PC-9 (cell line): ENCODE measurements around the gene CFAP97. TPM values are rescaled to one million over a fixed set of nuclear protein-coding genes. Genes with fewer than 3 reads are reported as not detected.
A peak's percentile ranks its signal among the peaks of the same experiment; 100 is the strongest.

Source experiments
- BruUV-seq: library from RNA; stranded (reverse); fragments of 400-500 nt; replicated peaks from 2 replicates; lab custom pipeline; 2021; lab: Mats Ljungman, UMichigan
- CTCF ChIA-PET: fragments of 300-600 bp; sonication (Branson Sonifier 250); formaldehyde crosslinking; loops from one replicate; lab custom pipeline; 2022; ENCODE audit warnings: antibody characterized with exemption; lab: Charles Lee
- POLR2A ChIA-PET: fragments of 300-600 bp; sonication (Branson Sonifier 250); formaldehyde crosslinking; loops from one replicate; lab custom pipeline; 2022; ENCODE audit warnings: antibody characterized with exemption; ENCODE audit not compliant: unreplicated experiment; lab: Charles Lee
- DNase-seq, 2 experiments: peaks; one replicate each; pipeline versions ENCODE4 v3.0.0 to v3.0.0-alpha.2; 2015 to 2022; ENCODE audit warnings: mixed read lengths in 1 of 2
- H2AFZ ChIP-seq: fragments of 200-600 bp; sonication (generic); 2 replicates; pipeline ENCODE4 v1.8.1; 2017; ENCODE audit warnings: antibody characterized with exemption
- H3F3A ChIP-seq: fragments of 200-600 bp; sonication (generic); 2 replicates; pipeline ENCODE4 v1.8.1; 2017; ENCODE audit warnings: antibody characterized with exemption, mild to moderate bottlenecking, low read depth; ENCODE audit not compliant: insufficient read depth
- H3K27ac ChIP-seq: fragments of 200-600 bp; sonication (generic); 2 replicates; pipeline ENCODE4 v1.6.1; 2016; ENCODE audit warnings: mixed run types
- H3K27me3 ChIP-seq: fragments of 200-600 bp; sonication (generic); 2 replicates; pipeline ENCODE4 v1.6.1; 2016; ENCODE audit warnings: low read depth, mixed run types; ENCODE audit not compliant: insufficient read depth
- H3K36me3 ChIP-seq: fragments of 200-600 bp; sonication (generic); 2 replicates; pipeline ENCODE4 v1.6.1; 2016; ENCODE audit warnings: low read depth, mixed run types
- H3K4me1 ChIP-seq: fragments of 200-600 bp; sonication (generic); replicated peaks from 2 replicates; pipeline ENCODE4 v1.6.1; 2016; ENCODE audit warnings: mixed run types; ENCODE audit not compliant: insufficient read depth
- H3K4me2 ChIP-seq: fragments of 200-600 bp; sonication (generic); 2 replicates; pipeline ENCODE4 v1.6.1; 2017; ENCODE audit warnings: mixed run types
- H3K4me3 ChIP-seq: fragments of 200-600 bp; sonication (generic); 2 replicates; pipeline ENCODE4 v1.6.1; 2016; ENCODE audit warnings: mixed run types
- H3K79me2 ChIP-seq: fragments of 200-600 bp; sonication (generic); 2 replicates; pipeline ENCODE4 v1.6.1; 2017; ENCODE audit warnings: low read depth, mixed run types
- H3K9me2 ChIP-seq: fragments of 200-600 bp; sonication (generic); 2 replicates; pipeline ENCODE4 v1.8.1; 2017; ENCODE audit warnings: mild to moderate bottlenecking; ENCODE audit not compliant: insufficient read depth
- H3K9me3 ChIP-seq: fragments of 200-600 bp; sonication (generic); 2 replicates; pipeline ENCODE4 v1.8.1; 2016; ENCODE audit warnings: low read depth; ENCODE audit not compliant: insufficient read depth
- H4K20me1 ChIP-seq: fragments of 200-600 bp; sonication (generic); 2 replicates; pipeline ENCODE4 v1.8.1; 2017; ENCODE audit not compliant: insufficient read depth
- EZH2 ChIP-seq: fragments of 200-600 bp; sonication (generic); IDR thresholded peaks from 2 replicates; pipeline ENCODE4 v1.8.0; 2017; ENCODE audit warnings: antibody characterized with exemption, low read depth
- intact Hi-C: fragments of 100-400 bp; cut with micrococcal nuclease; formaldehyde crosslinking; loops from one replicate; pipeline ENCODE4 v1.10.0; 2022; ENCODE audit not compliant: unreplicated experiment
- total RNA-seq: library from RNA; stranded (reverse); gene quantifications from 2 replicates; pipeline ENCODE4 v1.2.3, GENCODE V29; 2021
- TF ChIP-seq, protein P1 (sequence below): fragments of 200-600 bp; sonication (generic); conservative IDR thresholded peaks from 2 replicates; pipeline ENCODE4 v1.6.1; 2017; ENCODE audit warnings: mixed run types, antibody characterized with exemption, mild to moderate bottlenecking, moderate library complexity

CFAP97 gene
- total RNA-seq, 1 experiment from 2014 or later = 48.2 TPM

DNA sequence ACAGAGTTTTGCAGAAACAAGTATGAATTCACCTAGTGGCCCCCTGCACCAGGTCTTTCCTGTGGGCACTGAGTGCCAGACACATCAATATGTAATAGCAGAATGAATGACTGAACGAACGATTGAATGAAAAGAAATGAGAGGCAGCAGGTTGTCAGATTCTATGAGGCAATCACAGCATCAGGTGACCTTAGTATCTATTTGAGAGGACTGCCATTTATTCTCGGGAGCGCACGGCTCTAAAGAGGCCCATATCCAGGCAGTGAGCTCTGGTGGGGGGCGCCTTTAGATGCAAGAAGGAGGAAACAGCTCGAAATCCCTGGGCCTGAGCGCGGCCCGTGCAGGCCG is 61.3 kb downstream of the CFAP97 start:
- Histone ChIP-seq H2AFZ (peak overlapping the region; percentile 92), H3K79me2 (peaks cover 5% of the 10 kb centered on the region; the same call in 1 of the 2 replicates), H4K20me1 (no peaks in the 10 kb centered on the region), H3K9me3 (no peaks in the 10 kb centered on the region), H3K36me3 (no peaks in the 10 kb centered on the region), H3K4me3 (peak overlapping the region; percentile 71), H3F3A (no peaks in the 10 kb centered on the region), H3K27ac (no peak overlapping the region), H3K27me3 (no peaks in the 10 kb centered on the region), H3K4me1 (peaks cover 8% of the 10 kb centered on the region; the same call in 1 of the 2 replicates), H3K9me2 (no peaks in the 10 kb centered on the region), H3K4me2 (peak overlapping the region; percentile 81)
- TF ChIP-seq, protein P1, sequence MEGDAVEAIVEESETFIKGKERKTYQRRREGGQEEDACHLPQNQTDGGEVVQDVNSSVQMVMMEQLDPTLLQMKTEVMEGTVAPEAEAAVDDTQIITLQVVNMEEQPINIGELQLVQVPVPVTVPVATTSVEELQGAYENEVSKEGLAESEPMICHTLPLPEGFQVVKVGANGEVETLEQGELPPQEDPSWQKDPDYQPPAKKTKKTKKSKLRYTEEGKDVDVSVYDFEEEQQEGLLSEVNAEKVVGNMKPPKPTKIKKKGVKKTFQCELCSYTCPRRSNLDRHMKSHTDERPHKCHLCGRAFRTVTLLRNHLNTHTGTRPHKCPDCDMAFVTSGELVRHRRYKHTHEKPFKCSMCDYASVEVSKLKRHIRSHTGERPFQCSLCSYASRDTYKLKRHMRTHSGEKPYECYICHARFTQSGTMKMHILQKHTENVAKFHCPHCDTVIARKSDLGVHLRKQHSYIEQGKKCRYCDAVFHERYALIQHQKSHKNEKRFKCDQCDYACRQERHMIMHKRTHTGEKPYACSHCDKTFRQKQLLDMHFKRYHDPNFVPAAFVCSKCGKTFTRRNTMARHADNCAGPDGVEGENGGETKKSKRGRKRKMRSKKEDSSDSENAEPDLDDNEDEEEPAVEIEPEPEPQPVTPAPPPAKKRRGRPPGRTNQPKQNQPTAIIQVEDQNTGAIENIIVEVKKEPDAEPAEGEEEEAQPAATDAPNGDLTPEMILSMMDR = no peak
- no peak for TF ChIP-seq EZH2
- ChIA-PET CTCF (interaction anchor here (0.5 to 0.8 kb wide), 2 partner anchors 8 to 289 kb away, joined by 5 to 6 read pairs; no protein-coding TSS in a partner anchor), POLR2A (interaction anchor here (0.5 to 1.1 kb wide), 3 partner anchors 30 to 329 kb away, joined by 3 to 6 read pairs (median 3); no protein-coding TSS in a partner anchor)
- DNase-seq = no peak
- BruUV-seq = no TSS peak
- intact Hi-C loops = loop anchor here (10.0 kb wide), 1 partner anchor 892 kb away; no protein-coding TSS in a partner anchor

DNA sequence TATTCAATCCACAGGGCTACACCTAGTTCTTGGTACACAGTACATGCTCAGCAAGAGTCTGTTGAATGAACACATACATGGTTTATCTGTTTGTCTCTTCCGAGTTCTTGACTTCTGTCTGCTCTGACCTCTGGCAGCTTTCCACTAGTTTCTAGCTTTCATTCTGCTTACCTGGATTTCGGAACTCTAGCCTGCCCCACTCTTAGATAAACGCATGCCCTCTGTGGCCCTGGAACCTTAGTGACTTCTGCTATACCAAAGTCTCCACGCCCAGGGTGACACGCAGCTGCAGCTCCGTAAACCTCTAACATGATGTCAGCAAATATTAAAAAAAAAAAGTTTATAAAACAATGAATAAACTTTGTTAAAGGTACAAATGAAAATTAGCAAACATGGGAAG is 62.0 kb downstream of the CFAP97 start:
- peaks cover 8% of the 10 kb centered on the region; the same call in 1 of the 2 replicates for H3K4me1 ChIP-seq
- no peaks in the 10 kb centered on the region for H3F3A ChIP-seq
- H2AFZ ChIP-seq = no peak overlapping the region
- no peaks in the 10 kb centered on the region for H3K27me3 ChIP-seq
- CTCF ChIA-PET = interaction anchor here (1.2 kb wide), 1 partner anchor 22 kb away, joined by 3 read pairs; no protein-coding TSS in a partner anchor
- H3K79me2 ChIP-seq = peaks cover 5% of the 10 kb centered on the region; the same call in 1 of the 2 replicates
- H3K27ac ChIP-seq = no peak overlapping the region
- H3K9me2 ChIP-seq = no peaks in the 10 kb centered on the region
- H4K20me1 ChIP-seq = no peaks in the 10 kb centered on the region
- POLR2A ChIA-PET = no interaction called here
- no TSS peak for BruUV-seq
- H3K4me2 ChIP-seq = no peak overlapping the region
- no peaks in the 10 kb centered on the region for H3K36me3 ChIP-seq
- intact Hi-C loops = loop anchor here (10.0 kb wide), 1 partner anchor 893 kb away; no protein-coding TSS in a partner anchor
- no peak for DNase-seq
- H3K4me3 ChIP-seq = no peak overlapping the region
- no peaks in the 10 kb centered on the region for H3K9me3 ChIP-seq
- TF ChIP-seq EZH2 = no peak
- TF ChIP-seq, protein P1 = no peak

DNA sequence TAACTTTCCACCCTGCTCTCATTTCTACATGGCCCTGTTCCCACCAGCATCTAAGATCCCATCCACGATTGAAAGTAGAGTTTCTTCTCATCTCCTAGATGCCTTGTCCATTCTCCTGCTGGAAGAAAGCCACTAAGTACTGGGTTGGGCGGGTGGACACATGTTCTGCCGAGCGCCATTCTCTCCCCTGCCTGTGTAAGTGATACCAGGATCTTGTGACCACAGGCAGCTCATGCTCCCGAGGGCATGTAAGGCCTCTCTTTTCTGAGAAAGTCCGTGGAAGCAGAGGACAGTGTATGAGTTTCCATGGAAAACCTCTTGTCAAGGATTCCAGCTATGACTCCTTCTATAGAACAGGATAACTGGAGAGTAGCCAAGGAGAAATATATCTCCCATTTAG is 64.1 kb downstream of the CFAP97 start:
- TF ChIP-seq, protein P1 = no peak
- no peak for TF ChIP-seq EZH2
- CTCF ChIA-PET = interaction anchor here (0.6 kb wide), 1 partner anchor 42 kb away, joined by 3 read pairs; no protein-coding TSS in a partner anchor
- Histone ChIP-seq H3K36me3 (no peaks in the 10 kb centered on the region), H2AFZ (no peak overlapping the region), H3K4me3 (no peak overlapping the region), H3K4me1 (peaks cover 8% of the 10 kb centered on the region; the same call in 1 of the 2 replicates), H3K27me3 (no peaks in the 10 kb centered on the region), H3K79me2 (peaks cover 5% of the 10 kb centered on the region; the same call in 1 of the 2 replicates), H3K27ac (no peak overlapping the region), H3K9me2 (no peaks in the 10 kb centered on the region), H4K20me1 (no peaks in the 10 kb centered on the region), H3K4me2 (no peak overlapping the region), H3F3A (no peaks in the 10 kb centered on the region), H3K9me3 (no peaks in the 10 kb centered on the region)
- DNase-seq = no peak
- POLR2A ChIA-PET = no interaction called here
- BruUV-seq = no TSS peak
- intact Hi-C loops = loop anchor here (10.0 kb wide), 2 partner anchors 875 to 895 kb away; no protein-coding TSS in a partner anchor
